Activated naive CD8-positive, alpha-beta T cell treated with anti-CD3 and anti-CD28 coated beads for 36 hours (primary cell): ENCODE data around the gene HOXA4. TPM values are rescaled to one million over a fixed set of nuclear protein-coding genes. Genes with fewer than 3 reads are reported as not detected.
A peak's percentile ranks its signal among the peaks of the same experiment; 100 is the strongest.

Source experiments
- DNase-seq: peaks from one replicate; pipeline ENCODE4 v3.0.0; 2021
- H3K27ac Mint-ChIP-seq: one replicate; pipeline ENCODE4 v1.8.0; 2022; ENCODE audit warnings: mild to moderate bottlenecking, moderate library complexity, mixed read lengths
- H3K27me3 Mint-ChIP-seq: one replicate; pipeline ENCODE4 v1.8.0; 2022; ENCODE audit warnings: mild to moderate bottlenecking, mixed read lengths
- H3K36me3 Mint-ChIP-seq: one replicate; pipeline ENCODE4 v1.8.0; 2021; ENCODE audit warnings: mild to moderate bottlenecking, mixed read lengths
- H3K4me1 Mint-ChIP-seq: one replicate; pipeline ENCODE4 v1.8.0; 2021; ENCODE audit warnings: mixed read lengths
- H3K4me3 Mint-ChIP-seq: one replicate; pipeline ENCODE4 v1.8.0; 2022; ENCODE audit warnings: mild to moderate bottlenecking, moderate library complexity, mixed read lengths
- H3K9me3 Mint-ChIP-seq: one replicate; pipeline ENCODE4 v1.8.0; 2022; ENCODE audit warnings: mixed read lengths
- total RNA-seq, 2 experiments: library from RNA; stranded (reverse); gene quantifications; one replicate each; pipeline ENCODE4 v1.2.3, GENCODE V29; 2021

The HOXA4 gene
- total RNA-seq, 2 experiments from 2014 or later: not detected

- peaks cover 44% of the 10 kb centered on the region for H3K4me1 Mint-ChIP-seq
- H3K27ac Mint-ChIP-seq: peak overlapping the region; percentile 76
- peak overlapping the region; percentile 47 for H3K4me3 Mint-ChIP-seq
- H3K9me3 Mint-ChIP-seq: no peaks in the 10 kb centered on the region
- peaks cover 2% of the 10 kb centered on the region for H3K36me3 Mint-ChIP-seq
- peaks cover 97% of the 10 kb centered on the region for H3K27me3 Mint-ChIP-seq
- no peak for DNase-seq
These were observed 25.4 kb upstream of the HOXA4 start for GRCh38 chr7:27155816-27156507.

GRCh38 chr7:27154901-27155815 lies 24.6 kb upstream of the HOXA4 start:
- H3K27ac Mint-ChIP-seq: peak overlapping the region; percentile 76
- peak; percentile 50 for DNase-seq

GRCh38 chr7:27154369-27154768 lies 23.8 kb upstream of the HOXA4 start:
- DNase-seq: no peak
- H3K4me3 Mint-ChIP-seq: no peak overlapping the region
- no peaks in the 10 kb centered on the region for H3K9me3 Mint-ChIP-seq
- H3K36me3 Mint-ChIP-seq: peaks cover 2% of the 10 kb centered on the region
- H3K27me3 Mint-ChIP-seq: peaks cover 100% of the 10 kb centered on the region
- no peak overlapping the region for H3K27ac Mint-ChIP-seq
- H3K4me1 Mint-ChIP-seq: peaks cover 45% of the 10 kb centered on the region

More at GRCh38 chr7:27154901-27155815, 24.6 kb upstream of the HOXA4 start:
- H3K9me3 Mint-ChIP-seq: no peaks in the 10 kb centered on the region
- peak overlapping the region; percentile 41 for H3K4me3 Mint-ChIP-seq
- peaks cover 50% of the 10 kb centered on the region for H3K4me1 Mint-ChIP-seq
- peaks cover 2% of the 10 kb centered on the region for H3K36me3 Mint-ChIP-seq
- H3K27me3 Mint-ChIP-seq: peaks cover 100% of the 10 kb centered on the region

GRCh38 chr7:27153526-27153925 lies 23.0 kb upstream of the HOXA4 start:
- Mint-ChIP-seq H3K27me3 (peaks cover 100% of the 10 kb centered on the region), H3K27ac (no peak overlapping the region), H3K4me3 (no peak overlapping the region), H3K9me3 (no peaks in the 10 kb centered on the region), H3K4me1 (peaks cover 43% of the 10 kb centered on the region), H3K36me3 (peaks cover 2% of the 10 kb centered on the region)
- no peak for DNase-seq

GRCh38 chr7:27152816-27153442 lies 22.4 kb upstream of the HOXA4 start:
- Mint-ChIP-seq H3K27me3 (peaks cover 100% of the 10 kb centered on the region), H3K4me3 (no peak overlapping the region), H3K9me3 (no peaks in the 10 kb centered on the region), H3K4me1 (peaks cover 44% of the 10 kb centered on the region), H3K36me3 (peaks cover 2% of the 10 kb centered on the region), H3K27ac (no peak overlapping the region)
- no peak for DNase-seq

GRCh38 chr7:27151931-27152815 lies 21.6 kb upstream of the HOXA4 start, which contains the start of gene HOXA3:
HOXA3 (minus strand) TSS chr7:27152583; CDS start chr7:27110640, 41,943 bp downstream.
- peaks cover 40% of the 10 kb centered on the region for H3K4me1 Mint-ChIP-seq
- peaks cover 2% of the 10 kb centered on the region for H3K36me3 Mint-ChIP-seq
- H3K4me3 Mint-ChIP-seq: peak within 1 kb of the TSS; percentile 64
- peaks cover 100% of the 10 kb centered on the region for H3K27me3 Mint-ChIP-seq
- DNase-seq: no peak
- H3K9me3 Mint-ChIP-seq: no peaks in the 10 kb centered on the region
- no peak within 1 kb of the TSS for H3K27ac Mint-ChIP-seq

- H3K27me3 Mint-ChIP-seq: peaks cover 100% of the 10 kb centered on the region
- H3K27ac Mint-ChIP-seq: no peak overlapping the region
- no peaks in the 10 kb centered on the region for H3K9me3 Mint-ChIP-seq
- DNase-seq: no peak
- peak overlapping the region; percentile 64 for H3K4me3 Mint-ChIP-seq
- H3K4me1 Mint-ChIP-seq: peaks cover 36% of the 10 kb centered on the region
- peaks cover 2% of the 10 kb centered on the region for H3K36me3 Mint-ChIP-seq
These were observed 20.9 kb upstream of the HOXA4 start for GRCh38 chr7:27151341-27151930.

GRCh38 chr7:27150568-27151340 lies 20.2 kb upstream of the HOXA4 start:
- DNase-seq: peak; percentile 79
- no peak overlapping the region for H3K27ac Mint-ChIP-seq
- H3K27me3 Mint-ChIP-seq: peaks cover 100% of the 10 kb centered on the region
- H3K9me3 Mint-ChIP-seq: no peaks in the 10 kb centered on the region
- peaks cover 2% of the 10 kb centered on the region for H3K36me3 Mint-ChIP-seq
- peaks cover 34% of the 10 kb centered on the region for H3K4me1 Mint-ChIP-seq
- peak overlapping the region; percentile 64 for H3K4me3 Mint-ChIP-seq

GRCh38 chr7:27149842-27150567 lies 19.4 kb upstream of the HOXA4 start:
- no peak for DNase-seq
- Mint-ChIP-seq H3K9me3 (no peaks in the 10 kb centered on the region), H3K27ac (no peak overlapping the region), H3K27me3 (peaks cover 98% of the 10 kb centered on the region), H3K4me3 (peak overlapping the region; percentile 64), H3K36me3 (peaks cover 2% of the 10 kb centered on the region), H3K4me1 (peaks cover 31% of the 10 kb centered on the region)

GRCh38 chr7:27148756-27149641 lies 18.4 kb upstream of the HOXA4 start:
- Mint-ChIP-seq H3K4me3 (no peak overlapping the region), H3K4me1 (peaks cover 25% of the 10 kb centered on the region), H3K36me3 (no peaks in the 10 kb centered on the region), H3K27ac (no peak overlapping the region), H3K27me3 (peaks cover 95% of the 10 kb centered on the region), H3K9me3 (no peaks in the 10 kb centered on the region)
- no peak for DNase-seq

- no peaks in the 10 kb centered on the region for H3K9me3 Mint-ChIP-seq
- no peak for DNase-seq
- no peak overlapping the region for H3K27ac Mint-ChIP-seq
- peaks cover 25% of the 10 kb centered on the region for H3K4me1 Mint-ChIP-seq
- H3K27me3 Mint-ChIP-seq: peaks cover 89% of the 10 kb centered on the region
- H3K36me3 Mint-ChIP-seq: no peaks in the 10 kb centered on the region
- peak overlapping the region; percentile 65 for H3K4me3 Mint-ChIP-seq
These were observed 17.6 kb upstream of the HOXA4 start for GRCh38 chr7:27148031-27148755.
